GM12892 (cell line): Measurements from ENCODE around the gene PGAM1.

Experiments used
- POLR2A ChIP-seq: IDR thresholded peaks from 2 replicates; pipeline ENCODE4 v1.6.1; 2011; ENCODE audit warnings: low read depth, low read length, control low read depth
- POLR2AphosphoS5 ChIP-seq: IDR thresholded peaks from 2 replicates; pipeline ENCODE4 v1.6.1; 2011; ENCODE audit warnings: low read depth, low read length, control low read depth
- TAF1 ChIP-seq: IDR thresholded peaks from 2 replicates; pipeline ENCODE4 v1.6.1; 2011; ENCODE audit warnings: low read depth, mild to moderate bottlenecking, control low read depth, low read length, borderline replicate concordance

- TF ChIP-seq TAF1 (no peak), POLR2AphosphoS5 (no peak), POLR2A (no peak)
Measured at GRCh38 chr10:97411406-97411805, 14.6 kb upstream of the PGAM1 start.
